Astrocyte (in vitro differentiated cells and primary cell): Measurements from ENCODE around the gene RAD51. TPM values are rescaled to one million over a fixed set of nuclear protein-coding genes. Genes with fewer than 3 reads are reported as not detected.
A peak's percentile ranks its signal among the peaks of the same experiment; 100 is the strongest.

ENCODE experiments used
- DNase-seq: peaks from one replicate; pipeline ENCODE4 v3.0.0-alpha.2; 2010; ENCODE audit warnings: low read depth
- FAIRE-seq: peaks from 2 replicates; lab custom pipeline; 2011; peaks lifted over from hg19 to GRCh38; lab: Jason Lieb, UNC
- H2AFZ ChIP-seq: 2 replicates; pipeline ENCODE4 v1.6.0; 2012; ENCODE audit warnings: low read depth, low read length, inconsistent platforms
- H3K27ac ChIP-seq: 2 replicates; pipeline ENCODE4 v1.5.1; 2011; ENCODE audit warnings: low read depth, low read length, inconsistent platforms
- H3K27me3 ChIP-seq: 2 replicates; pipeline ENCODE4 v1.6.0; 2011; ENCODE audit warnings: low read length, inconsistent platforms; ENCODE audit not compliant: insufficient read depth
- H3K36me3 ChIP-seq: 2 replicates; pipeline ENCODE4 v1.5.1; 2011; ENCODE audit warnings: low read length, inconsistent platforms; ENCODE audit not compliant: insufficient read depth
- H3K4me1 ChIP-seq: 2 replicates; pipeline ENCODE4 v1.5.1; 2011; ENCODE audit warnings: low read length, inconsistent platforms; ENCODE audit not compliant: insufficient read depth
- H3K4me2 ChIP-seq: 2 replicates; pipeline ENCODE4 v1.6.0; 2012; ENCODE audit warnings: low read length, inconsistent platforms
- H3K4me3 ChIP-seq: 2 replicates; pipeline ENCODE4 v1.5.1; 2011; ENCODE audit warnings: low read depth, mild to moderate bottlenecking, low read length, inconsistent platforms; ENCODE audit not compliant: insufficient read depth
- H3K79me2 ChIP-seq: 2 replicates; pipeline ENCODE4 v1.6.0; 2012; ENCODE audit warnings: mild to moderate bottlenecking, low read length, inconsistent platforms; ENCODE audit not compliant: insufficient read depth
- H3K9ac ChIP-seq: 2 replicates; pipeline ENCODE4 v1.6.0; 2012; ENCODE audit warnings: mild to moderate bottlenecking, low read length, inconsistent platforms
- H3K9me3 ChIP-seq: 2 replicates; pipeline ENCODE4 v1.5.1; 2012; ENCODE audit warnings: low read depth, mild to moderate bottlenecking, low read length, inconsistent platforms; ENCODE audit not compliant: insufficient read depth
- H4K20me1 ChIP-seq: 2 replicates; pipeline ENCODE4 v1.6.0; 2012; ENCODE audit warnings: low read length, inconsistent platforms; ENCODE audit not compliant: insufficient read depth
- H3K27ac Mint-ChIP-seq: one replicate; pipeline ENCODE4 v1.8.0; 2021; ENCODE audit warnings: mild to moderate bottlenecking, mixed read lengths; ENCODE audit not compliant: unreplicated experiment
- H3K27me3 Mint-ChIP-seq: one replicate; pipeline ENCODE4 v1.8.0; 2021; ENCODE audit warnings: low read depth, mixed read lengths; ENCODE audit not compliant: unreplicated experiment
- H3K36me3 Mint-ChIP-seq: one replicate; pipeline ENCODE4 v1.8.0; 2021; ENCODE audit warnings: low read depth, mixed read lengths; ENCODE audit not compliant: unreplicated experiment
- H3K4me1 Mint-ChIP-seq: one replicate; pipeline ENCODE4 v1.8.0; 2021; ENCODE audit warnings: low read depth, mixed read lengths; ENCODE audit not compliant: unreplicated experiment
- H3K4me3 Mint-ChIP-seq: one replicate; pipeline ENCODE4 v1.8.0; 2021; ENCODE audit warnings: mild to moderate bottlenecking, moderate library complexity, mixed read lengths; ENCODE audit not compliant: unreplicated experiment
- H3K9me3 Mint-ChIP-seq: one replicate; pipeline ENCODE4 v1.8.0; 2021; ENCODE audit warnings: mild to moderate bottlenecking, mixed read lengths; ENCODE audit not compliant: unreplicated experiment
- CTCF ChIP-seq: IDR thresholded peaks from 2 replicates; pipeline ENCODE4 v1.5.1; 2011; ENCODE audit warnings: low read depth, mild to moderate bottlenecking, inconsistent platforms, low read length, moderate library complexity; ENCODE audit not compliant: insufficient read depth
- EZH2 ChIP-seq: IDR thresholded peaks from 2 replicates; pipeline ENCODE4 v1.6.1; 2012; ENCODE audit warnings: mild to moderate bottlenecking, low read length, inconsistent platforms; ENCODE audit not compliant: insufficient read depth
- total RNA-seq: library from RNA; stranded (reverse); gene quantifications from 2 replicates; pipeline ENCODE4 v1.2.1, GENCODE V29; 2021

Gene RAD51
- total RNA-seq, 1 donor from 2014 or later, result 3.6 TPM

DNA sequence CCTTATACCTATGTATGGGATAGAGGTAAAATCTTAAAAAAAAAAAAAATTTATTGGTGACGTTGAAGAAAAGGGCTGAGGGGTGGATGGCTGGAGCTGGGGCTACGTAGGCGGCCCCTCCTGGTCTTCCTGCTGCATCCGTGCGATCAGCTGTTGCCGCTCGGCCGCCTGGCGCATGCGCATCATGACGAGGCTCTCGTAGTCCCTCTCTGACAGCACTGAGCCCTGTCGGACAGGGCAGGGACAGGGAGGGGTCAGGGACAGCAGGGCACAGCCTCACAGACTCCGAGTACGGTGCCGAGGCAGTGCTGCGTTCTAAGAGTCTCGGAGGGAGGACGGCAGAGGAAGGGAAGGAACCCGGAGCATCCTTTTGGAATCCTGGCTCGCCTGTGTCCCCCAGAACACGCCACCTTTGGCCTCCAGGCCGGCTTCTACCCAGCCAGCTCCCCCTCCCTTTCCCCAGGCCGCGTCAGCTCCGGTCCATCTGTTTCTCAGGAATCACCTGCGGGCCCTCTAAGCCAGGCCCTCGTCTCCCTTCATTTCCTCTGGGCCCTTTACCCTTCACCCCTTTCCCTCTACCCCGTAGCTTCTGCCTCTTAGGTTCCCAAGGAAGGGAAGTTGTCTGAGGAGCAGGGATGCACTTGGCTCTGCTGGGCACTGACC, 73.0 kb downstream of the RAD51 start:
- no peak overlapping the region for H3K9ac ChIP-seq
- peaks cover 46% of the 10 kb centered on the region for H4K20me1 ChIP-seq
- no peaks in the 10 kb centered on the region for H3K79me2 ChIP-seq
- H3K4me1 ChIP-seq, result peaks cover 58% of the 10 kb centered on the region
- TF ChIP-seq CTCF (no peak), EZH2 (no peak)
- peaks cover 4% of the 10 kb centered on the region for H3K36me3 Mint-ChIP-seq
- peak overlapping the region; percentile 20 for H3K27ac Mint-ChIP-seq
- FAIRE-seq (no peak), DNase-seq (no peak)
- no peaks in the 10 kb centered on the region for H3K9me3 Mint-ChIP-seq
- H3K4me3 Mint-ChIP-seq, result no peak overlapping the region
- no peak overlapping the region for H3K4me2 ChIP-seq
- peaks cover 21% of the 10 kb centered on the region for H3K4me1 Mint-ChIP-seq
- no peak overlapping the region for H2AFZ ChIP-seq
- no peaks in the 10 kb centered on the region for H3K27me3 ChIP-seq
- H3K36me3 ChIP-seq, result no peaks in the 10 kb centered on the region
- no peak overlapping the region for H3K27ac ChIP-seq
- H3K4me3 ChIP-seq, result no peak overlapping the region
- H3K27me3 Mint-ChIP-seq, result no peaks in the 10 kb centered on the region
- H3K9me3 ChIP-seq, result no peaks in the 10 kb centered on the region

- FAIRE-seq, result no peak
- peak overlapping the region; percentile 27 for H3K9ac ChIP-seq
- H3K27ac Mint-ChIP-seq, result peak overlapping the region; percentile 41
These were observed 73.7 kb downstream of the RAD51 start for GRCh38 chr15:40768521-40769273.

More at GRCh38 chr15:40768521-40769273, 73.7 kb downstream of the RAD51 start:
- no peaks in the 10 kb centered on the region for H3K27me3 ChIP-seq
- TF ChIP-seq CTCF, result no peak
- no peak for TF ChIP-seq EZH2
- Mint-ChIP-seq H3K36me3 (peaks cover 7% of the 10 kb centered on the region), H3K9me3 (no peaks in the 10 kb centered on the region), H3K27me3 (no peaks in the 10 kb centered on the region), H3K4me3 (no peak overlapping the region), H3K4me1 (peaks cover 21% of the 10 kb centered on the region)
- peaks cover 51% of the 10 kb centered on the region for H3K4me1 ChIP-seq
- H3K27ac ChIP-seq, result no peak overlapping the region
- H3K4me3 ChIP-seq, result no peak overlapping the region
- no peak overlapping the region for H2AFZ ChIP-seq
- peaks cover 46% of the 10 kb centered on the region for H4K20me1 ChIP-seq
- H3K36me3 ChIP-seq, result peaks cover 2% of the 10 kb centered on the region
- H3K4me2 ChIP-seq, result peak overlapping the region; percentile 71
- no peak for DNase-seq
- H3K79me2 ChIP-seq, result no peaks in the 10 kb centered on the region
- H3K9me3 ChIP-seq, result no peaks in the 10 kb centered on the region
